ENCODE data around the gene LEUTX.
A peak's percentile ranks its signal among the peaks of the same experiment; 100 is the strongest.
"Not testable (repeated sequence)": the region's sequence is repeated elsewhere in the genome, so short reads cannot be mapped to it uniquely, and the experiment has no call there.

Gene LEUTX

GRCh38 chr19:39778763-39779162 lies at the start of gene LEUTX:
TSS of gene LEUTX (plus strand) at chr19:39778854. CDS start at chr19:39778921, 67 bp downstream.
- no peak for DNase-seq

- no peak for DNase-seq
Measured at GRCh38 chr19:39729594-39729993, 49.1 kb upstream of the LEUTX start.

DNA sequence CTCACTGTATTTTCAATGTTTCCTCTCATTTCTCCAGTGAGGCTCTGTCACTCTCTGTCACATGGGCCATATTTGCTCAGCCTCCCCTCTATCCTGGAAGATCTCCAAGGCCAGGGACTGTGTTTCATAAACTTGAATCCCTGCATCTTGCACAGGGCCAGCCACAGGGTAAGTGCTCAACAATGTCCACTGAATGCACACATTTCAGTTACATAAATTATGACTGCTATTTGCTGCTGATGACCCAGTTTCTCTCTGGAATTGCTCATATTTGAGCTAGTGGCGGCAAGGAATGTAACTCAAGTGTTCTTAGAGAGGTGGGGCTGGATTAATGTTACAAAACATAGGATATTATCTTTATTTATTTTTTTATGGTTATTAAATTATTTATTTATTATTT lies 47.0 kb upstream of the LEUTX start:
- DNase-seq, result no peak

DNA sequence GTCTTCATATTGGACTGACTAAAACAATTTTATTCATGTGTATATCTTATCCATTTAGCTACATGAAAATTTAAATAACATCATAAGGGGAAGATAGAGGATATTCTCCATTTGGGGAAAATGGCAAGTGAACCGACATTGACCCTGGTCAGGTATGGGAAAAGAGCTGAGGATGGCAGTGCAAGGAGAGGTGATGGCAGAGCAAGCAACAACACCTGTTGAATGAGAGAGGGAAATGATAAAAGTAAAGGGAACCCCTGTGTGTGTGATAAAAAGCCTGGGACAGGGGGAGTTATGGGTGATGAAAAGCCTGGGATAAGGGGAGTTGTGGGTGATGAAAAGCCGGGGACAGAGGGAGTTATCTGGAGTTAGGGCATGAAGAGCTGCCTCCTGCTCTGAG lies 44.8 kb upstream of the LEUTX start:
- no peak for DNase-seq

DNA sequence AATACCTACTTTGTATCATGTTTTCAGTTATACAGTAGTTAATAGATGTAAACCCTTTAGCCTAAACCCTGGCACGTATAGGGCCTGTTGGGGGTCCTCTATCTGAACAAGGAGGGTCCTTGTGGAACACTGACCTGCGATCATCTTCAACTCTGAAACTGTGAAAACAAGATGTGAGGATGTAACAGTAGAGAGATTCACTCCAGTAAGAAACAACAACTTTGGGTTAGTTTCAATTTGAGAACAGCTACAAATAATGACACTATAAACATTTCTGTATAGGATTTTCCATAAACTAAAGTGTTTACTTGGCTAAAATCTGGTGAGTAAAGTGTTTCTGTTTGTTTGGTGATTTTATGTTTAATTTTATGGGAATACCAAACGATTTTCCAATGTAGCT lies 43.0 kb upstream of the LEUTX start:
- DNase-seq, result no peak

- no peak for DNase-seq
Measured at GRCh38 chr19:39736088-39736487, 42.6 kb upstream of the LEUTX start.

GRCh38 chr19:39737351-39737750 lies 41.3 kb upstream of the LEUTX start:
- no peak for DNase-seq

DNA sequence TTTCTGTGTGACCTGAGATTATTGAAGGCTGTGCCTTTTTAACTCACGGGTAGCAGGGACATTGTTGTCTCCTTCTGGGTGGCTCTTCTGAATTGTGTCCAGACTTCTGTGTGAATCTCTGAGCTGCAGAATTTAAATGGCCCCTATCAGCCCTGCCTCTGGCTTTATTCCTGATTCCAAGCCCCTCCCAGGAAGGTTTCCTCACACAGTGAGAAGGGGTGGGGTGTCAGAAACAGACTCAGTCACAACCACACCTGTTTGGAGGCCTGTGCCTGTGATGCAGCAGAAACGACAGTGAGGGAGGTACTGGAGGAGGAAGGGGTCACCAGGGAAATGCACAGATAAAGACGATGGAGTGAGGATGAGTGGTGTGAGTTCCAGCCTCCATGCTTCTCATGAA lies 40.8 kb upstream of the LEUTX start, which contains the start of gene CLC:
Gene CLC (minus strand): TSS at position 139 of the 400 bp plus-strand sequence. CDS start 77 bp downstream, at position 62.
- DNase-seq, result no peak

- DNase-seq, result no peak
Measured at GRCh38 chr19:39738814-39739213, 39.8 kb upstream of the LEUTX start.

DNA sequence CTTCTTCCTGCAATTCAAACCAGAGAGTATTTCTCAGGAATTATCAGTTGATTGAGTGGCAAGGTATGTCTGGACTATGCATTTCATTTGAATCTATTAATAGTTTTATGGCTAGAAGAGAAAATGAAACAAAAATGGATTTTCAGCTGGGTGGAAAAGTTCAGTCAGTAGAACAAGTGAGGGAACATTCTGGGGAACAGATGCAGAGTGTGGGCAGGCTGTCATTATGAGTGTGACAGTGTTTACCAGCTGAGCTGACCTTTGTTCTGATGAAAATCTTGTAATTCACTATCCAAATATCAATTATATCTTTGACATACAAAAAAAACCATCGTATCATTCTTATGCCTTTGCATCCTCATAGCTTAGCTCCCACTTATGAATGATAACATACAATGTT lies 38.3 kb upstream of the LEUTX start:
- DNase-seq, result no peak

DNA sequence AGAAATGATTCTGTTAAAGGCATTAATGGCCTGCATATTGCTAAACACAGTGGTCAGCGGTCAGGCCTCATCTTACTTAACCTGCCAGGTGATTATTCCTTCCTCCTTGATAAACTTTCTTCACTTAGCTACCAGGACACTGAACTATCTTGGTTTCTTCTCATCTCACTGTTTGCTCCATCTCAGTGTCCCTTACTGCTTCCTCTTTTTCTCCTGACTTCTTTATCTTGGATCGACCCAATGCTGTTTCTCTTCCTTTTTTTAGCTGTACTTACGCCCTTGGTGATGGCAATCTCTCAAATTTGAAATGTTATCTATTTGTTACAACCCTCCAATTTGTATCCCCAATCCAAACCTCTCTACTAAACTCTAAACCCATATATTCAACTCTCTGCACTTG lies 33.0 kb upstream of the LEUTX start:
- no peak for DNase-seq

DNA sequence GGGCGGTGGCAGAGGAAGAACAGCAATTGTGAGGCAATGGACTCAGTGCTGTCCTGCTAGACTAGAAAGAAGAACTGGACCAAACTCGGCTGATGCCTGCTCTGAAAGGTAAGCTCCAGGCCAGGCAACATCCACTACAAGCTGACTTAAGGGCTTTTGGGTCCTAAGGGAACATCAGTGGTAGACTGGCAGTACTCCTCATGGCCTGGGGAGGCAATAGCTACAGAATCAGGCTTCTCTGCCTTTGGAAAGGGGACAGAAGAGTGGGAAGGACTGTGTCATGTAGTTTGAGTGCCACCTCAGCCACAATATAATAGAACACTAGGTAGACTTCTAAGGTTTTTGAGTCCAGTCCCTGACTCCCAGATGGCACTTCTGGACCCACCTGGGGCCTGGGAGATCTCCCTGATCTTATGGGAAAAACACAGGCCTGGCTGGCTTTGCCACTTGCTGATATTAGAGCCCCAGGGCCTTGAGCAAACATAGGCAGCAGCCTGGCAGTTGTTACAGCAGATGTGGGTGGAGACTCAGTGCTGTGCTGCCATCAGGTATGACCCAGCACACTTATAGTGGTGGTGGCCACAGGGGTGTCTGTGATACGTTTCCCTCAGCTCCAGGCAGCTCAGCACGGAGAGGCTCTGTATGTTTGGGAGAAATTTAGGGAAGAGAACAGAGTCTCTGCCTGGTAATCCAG lies 31.7 kb upstream of the LEUTX start:
- DNase-seq, result no peak

DNA sequence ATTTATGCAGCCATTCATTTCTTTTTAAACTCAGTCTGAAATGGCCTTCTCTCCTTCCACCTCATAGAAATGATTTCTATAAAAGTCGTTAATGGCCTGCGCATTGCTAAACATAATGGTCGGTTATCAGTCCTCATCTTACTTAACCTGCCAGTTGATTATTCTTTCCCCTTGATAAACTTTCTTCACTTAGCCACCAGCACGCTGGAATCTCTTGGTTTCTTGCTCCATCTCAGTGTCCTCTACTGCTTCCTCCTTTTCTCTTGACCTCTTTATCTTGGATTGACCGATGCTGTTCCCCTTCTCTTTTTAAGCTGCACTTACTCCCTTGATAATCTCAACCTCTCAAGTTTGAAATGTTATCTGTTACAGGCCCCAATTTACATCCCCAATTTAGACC lies 28.7 kb upstream of the LEUTX start:
- DNase-seq, result no peak

GRCh38 chr19:39752390-39752789 lies 26.3 kb upstream of the LEUTX start:
- DNase-seq, result no peak

- DNase-seq, result no peak
Measured at GRCh38 chr19:39752795-39753194, 25.9 kb upstream of the LEUTX start.

DNA sequence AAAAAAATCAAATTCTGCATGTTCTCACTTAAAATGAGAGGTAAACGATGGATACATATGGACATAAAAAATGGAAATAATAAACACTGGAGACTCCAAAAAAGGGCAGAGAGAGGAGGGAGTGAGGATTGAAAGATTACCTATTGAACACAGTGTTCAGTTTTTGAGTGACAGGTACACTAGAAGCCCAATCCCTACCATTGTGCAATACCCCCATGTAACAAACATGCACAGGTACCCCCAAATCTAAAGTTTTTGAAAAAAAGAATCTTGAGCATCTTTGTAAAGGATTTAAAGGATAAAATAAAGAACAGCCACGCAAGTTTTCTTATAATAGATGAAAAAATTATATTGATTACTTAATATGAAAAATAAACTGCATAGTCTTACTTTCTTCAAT lies 24.1 kb upstream of the LEUTX start:
- no peak for DNase-seq

DNA sequence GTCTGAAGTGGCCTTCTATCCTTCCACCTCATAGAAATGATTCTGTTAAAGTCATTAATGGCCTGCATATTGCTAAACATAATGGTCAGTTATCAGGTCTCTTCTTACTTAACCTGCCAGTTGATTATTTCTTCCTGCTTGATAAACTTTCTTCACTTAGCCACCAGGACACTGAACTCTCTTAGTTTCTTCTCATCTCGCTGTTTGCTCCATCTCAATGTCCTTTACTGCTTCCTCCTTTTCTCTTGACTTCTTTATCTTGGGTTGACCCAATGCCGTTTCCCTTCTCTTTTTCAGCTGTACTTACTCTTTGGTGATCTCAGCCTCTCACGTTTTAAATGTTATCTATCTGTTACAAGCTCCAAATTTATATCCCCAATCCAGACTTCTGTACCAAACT lies 23.7 kb upstream of the LEUTX start:
- no peak for DNase-seq

DNA sequence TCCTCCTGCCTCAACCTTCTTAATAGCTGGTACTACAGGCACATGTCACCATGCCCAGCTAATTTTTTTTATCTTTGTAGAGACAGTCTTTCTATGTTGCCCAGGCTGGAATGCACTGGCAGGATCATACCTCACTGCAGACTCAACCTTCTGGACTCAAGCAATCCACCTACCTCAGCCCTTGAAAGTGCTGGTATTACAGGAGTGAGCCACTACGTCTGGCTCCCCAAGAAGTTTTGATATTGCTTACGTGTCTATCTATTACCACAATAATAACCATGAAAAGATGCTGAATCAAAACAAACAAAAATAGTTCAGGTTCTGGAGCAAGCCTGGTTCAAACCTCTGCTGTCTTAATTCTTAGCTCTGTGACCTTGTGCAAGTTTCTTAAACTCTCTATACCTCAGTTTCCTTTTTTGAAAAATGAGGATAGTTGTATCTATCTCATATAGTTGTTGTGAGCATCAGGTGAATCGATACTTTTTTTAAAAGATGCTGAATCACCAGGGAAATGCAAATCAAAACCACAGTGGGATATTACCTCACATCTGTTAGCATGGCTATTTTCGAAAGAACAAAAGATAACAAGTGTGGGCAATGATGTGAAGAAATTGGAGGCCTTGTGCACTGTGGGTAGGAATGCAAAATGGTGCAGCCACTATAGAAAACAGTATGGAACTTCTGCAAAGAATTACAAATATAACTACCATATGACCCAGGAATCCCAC lies 19.0 kb upstream of the LEUTX start:
- no peak for DNase-seq

DNA sequence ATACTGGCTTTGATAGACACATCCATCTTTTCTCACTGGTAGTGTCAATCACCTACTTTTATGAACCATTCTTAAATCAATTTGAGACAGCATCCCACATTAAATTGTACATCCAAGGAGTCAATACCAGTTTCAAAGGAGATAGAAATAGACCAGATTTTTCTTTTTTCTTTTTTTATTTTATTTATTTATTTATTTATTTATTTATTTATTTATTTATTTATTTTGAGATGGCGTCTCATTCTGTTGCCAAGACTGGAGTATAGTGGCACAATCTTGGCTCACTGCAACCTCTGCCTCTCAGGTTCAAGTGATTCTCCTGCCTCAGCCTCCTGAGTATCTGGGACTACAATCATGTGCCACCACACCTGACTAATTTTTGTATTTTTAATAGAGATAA lies 16.8 kb upstream of the LEUTX start:
- not testable (repeated sequence) for DNase-seq

DNA sequence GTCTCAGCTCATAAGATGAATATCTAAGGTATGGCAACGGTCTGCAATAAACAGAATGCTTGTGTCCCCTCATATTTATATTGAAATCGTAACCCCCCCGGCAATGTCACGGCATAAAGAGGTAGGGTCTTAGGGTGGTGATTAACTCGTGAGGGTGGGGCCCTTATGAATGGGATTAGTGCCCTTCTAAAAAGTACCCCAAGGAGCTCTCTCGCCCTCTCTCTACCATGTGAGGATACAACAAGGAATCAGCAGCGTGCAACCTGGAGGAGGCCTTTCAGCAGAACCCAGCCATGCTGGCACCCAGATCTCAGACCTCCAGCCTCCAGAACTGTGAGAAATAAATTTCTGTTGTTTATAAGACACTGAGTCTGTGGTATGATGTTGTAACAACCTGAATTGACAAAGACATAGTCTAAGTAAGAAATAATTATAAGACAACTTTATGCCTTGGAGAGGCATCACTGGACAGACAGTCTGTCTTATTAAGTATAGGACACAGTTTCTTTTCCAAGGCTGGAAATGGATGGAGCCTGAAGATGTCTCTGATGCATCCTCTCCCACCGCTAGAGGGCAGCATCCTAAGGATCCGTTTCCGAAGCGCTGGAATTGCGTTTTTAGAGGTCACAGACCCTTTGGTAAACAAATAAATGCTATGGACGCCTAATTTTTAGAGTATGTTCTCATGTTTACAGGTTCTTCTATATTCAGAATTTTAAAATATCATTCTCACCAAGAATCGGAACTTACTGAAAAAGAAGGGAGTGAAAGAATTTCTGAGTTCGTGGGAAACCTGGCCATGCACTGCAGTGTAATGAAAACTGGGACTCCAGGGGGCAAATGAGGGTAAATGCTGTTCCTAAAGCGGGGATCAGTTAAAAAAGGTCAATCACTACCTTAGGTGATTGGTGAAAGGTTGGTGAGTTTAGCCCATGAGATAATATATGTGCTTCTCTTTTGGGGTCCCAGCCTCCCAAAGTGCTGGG lies 13.3 kb upstream of the LEUTX start:
- peak; percentile 37 for DNase-seq

DNA sequence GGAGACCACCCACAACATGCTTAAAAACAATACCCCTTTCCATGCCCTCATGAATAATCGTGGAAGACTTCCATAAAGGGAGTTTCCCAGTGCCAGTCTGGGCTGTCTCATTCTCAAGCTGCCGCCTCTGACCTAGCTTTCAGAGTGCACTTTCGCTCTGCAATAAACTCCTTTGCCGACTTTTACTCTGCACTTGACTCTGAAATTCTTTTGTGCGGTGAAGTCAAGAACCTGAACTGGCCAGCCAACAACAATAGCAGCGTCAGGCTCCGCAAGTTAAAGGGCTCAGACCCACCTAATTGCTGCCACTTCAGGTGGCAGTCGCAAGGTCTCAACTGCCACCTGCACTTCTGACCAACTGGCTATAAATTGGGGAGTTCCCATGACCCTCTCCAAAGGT lies 10.3 kb upstream of the LEUTX start:
- no peak for DNase-seq

DNA sequence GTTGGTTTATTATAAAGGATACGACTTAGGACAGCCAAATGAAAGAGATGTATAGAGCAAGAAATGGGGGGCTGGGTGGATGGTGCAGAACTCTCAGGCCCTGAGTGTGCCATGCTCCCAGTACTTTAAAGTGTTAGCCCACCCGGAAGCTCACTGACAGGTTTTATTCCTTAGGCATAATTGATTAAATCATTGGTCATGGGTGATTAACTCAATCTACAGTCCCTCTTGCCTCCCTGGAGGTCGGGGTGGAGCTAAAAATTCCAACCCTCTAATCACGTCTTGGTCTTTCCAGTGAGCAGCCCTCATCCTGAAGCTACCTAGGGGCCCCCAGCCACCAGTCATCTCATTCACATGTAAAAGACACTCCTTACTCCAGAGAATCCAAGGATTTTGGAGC lies 9.9 kb upstream of the LEUTX start:
- DNase-seq, result no peak

DNA sequence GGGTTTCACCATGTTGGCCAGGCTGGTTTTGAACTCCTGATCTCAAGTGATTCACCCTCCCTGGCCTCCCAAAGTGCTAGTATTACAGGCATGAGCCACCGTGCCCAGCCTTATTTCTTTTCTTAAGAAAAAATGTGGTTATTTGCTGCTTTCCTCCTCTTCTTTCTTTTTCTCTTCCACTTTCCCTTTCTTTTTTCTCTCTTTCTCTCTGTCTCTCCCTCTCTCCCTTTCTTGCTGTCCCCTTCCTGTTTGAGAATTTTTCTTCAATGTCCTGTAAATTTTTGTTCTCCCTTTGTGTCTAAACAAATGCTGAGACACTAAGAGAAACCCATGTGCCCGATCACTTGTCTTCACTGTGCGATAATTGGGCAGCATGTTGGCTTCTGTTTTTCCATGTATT lies 2.2 kb downstream of the LEUTX start:
- DNase-seq, result no peak
